HG02759 (cell line): ENCODE measurements around the gene HMGCL.
"Not testable (repeated sequence)": the region's sequence is repeated elsewhere in the genome, so short reads cannot be mapped to it uniquely, and the experiment has no call there.

Experiments
- ATAC-seq: cut with Tn5 transposase; IDR thresholded peaks from one replicate; pipeline ENCODE4 v1.9.1; 2021; ENCODE audit warnings: mild to moderate bottlenecking, moderate library complexity; ENCODE audit not compliant: unreplicated experiment

HMGCL gene

GRCh38 chr1:23799570-23800399 is 25.4 kb downstream of the HMGCL start:
- peak; percentile 4 for ATAC-seq

GRCh38 chr1:23799255-23799569 is 26.0 kb downstream of the HMGCL start:
- no peak for ATAC-seq

- no peak for ATAC-seq
These were observed 26.5 kb downstream of the HMGCL start for GRCh38 chr1:23798662-23799142.

- ATAC-seq = no peak
These were observed 27.5 kb downstream of the HMGCL start for GRCh38 chr1:23797478-23798448.

- ATAC-seq = no peak
These were observed 28.6 kb downstream of the HMGCL start for GRCh38 chr1:23796466-23797271.

GRCh38 chr1:23795676-23796465 is 29.4 kb downstream of the HMGCL start:
- ATAC-seq = no peak

GRCh38 chr1:23794732-23795182 is 30.5 kb downstream of the HMGCL start:
- ATAC-seq = not testable (repeated sequence)

GRCh38 chr1:23793861-23794731 is 31.1 kb downstream of the HMGCL start:
- no peak for ATAC-seq

GRCh38 chr1:23793018-23793781 is 32.0 kb downstream of the HMGCL start:
- ATAC-seq = no peak

GRCh38 chr1:23792151-23792945 is 32.9 kb downstream of the HMGCL start:
- no peak for ATAC-seq

- no peak for ATAC-seq
These were observed 33.6 kb downstream of the HMGCL start for GRCh38 chr1:23791516-23792047.

- peak; percentile 90 for ATAC-seq
These were observed 34.3 kb downstream of the HMGCL start, which contains the start of gene LYPLA2 for GRCh38 chr1:23790696-23791515. Gene LYPLA2 (plus strand): TSS chr1:23791145. CDS start chr1:23792683, 1,538 bp downstream.

- ATAC-seq = no peak
These were observed 36.5 kb downstream of the HMGCL start for GRCh38 chr1:23788695-23789094.

- ATAC-seq = no peak
These were observed 37.5 kb downstream of the HMGCL start for GRCh38 chr1:23787701-23788100.

- ATAC-seq = no peak
These were observed 40.4 kb downstream of the HMGCL start for GRCh38 chr1:23784846-23785245.

- ATAC-seq = not testable (repeated sequence)
These were observed 42.1 kb downstream of the HMGCL start for GRCh38 chr1:23783141-23783540.
